Transverse colon (tissue), 4 donors: Measurements from ENCODE around the gene STARD6.

Experiments used
- CTCF ChIP-seq, 5 experiments: fragments of 200-600 bp in 3 of 5; fragments of 450-650 bp in 2 of 5; sonication (generic) in 3 of 5; IDR thresholded peaks; 1 replicate in 2 of 5; 2 replicates in 3 of 5; pipeline ENCODE4 v1.5.1; 2016 to 2017; ENCODE audit warnings: antibody characterized with exemption in 5 of 5, inconsistent platforms in 3 of 5, mild to moderate bottlenecking in 2 of 5, moderate library complexity in 1 of 5
- POLR2A ChIP-seq: fragments of 450-650 bp; IDR thresholded peaks from one replicate; pipeline ENCODE4 v1.6.1; 2016; ENCODE audit warnings: antibody characterized with exemption, mild to moderate bottlenecking, moderate library complexity
- POLR2AphosphoS5 ChIP-seq, 3 donors: sonication (generic); formaldehyde crosslinking; IDR thresholded peaks; one replicate each; pipeline ENCODE4 v1.6.1; 2016; ENCODE audit warnings: antibody characterized with exemption in 3 of 3

GRCh38 chr18:54279477-54280219 lies 78.0 kb downstream of the STARD6 start:
- TF ChIP-seq CTCF (IDR thresholded peaks at IDR 0.05) = no peak
- TF ChIP-seq POLR2AphosphoS5 (IDR thresholded peaks at IDR 0.05) = no peak
- no peak for TF ChIP-seq POLR2A
